ENCODE data around the gene MOGAT1. TPM values are rescaled to one million over a fixed set of nuclear protein-coding genes. Genes with fewer than 3 reads are reported as not detected.
A peak's percentile ranks its signal among the peaks of the same experiment; 100 is the strongest.

The MOGAT1 gene
- total and polyA plus RNA-seq, 2 of the 13 experiments (the other 11 are each of a cell fraction or from before 2014, with no cell fraction given) = 0.98 to 4.3 TPM

GRCh38 chr2:222733846-222734702 is 62.6 kb downstream of the MOGAT1 start (continued):
- TF ChIP-seq ZNF256 (CRISPR knock-in tag; conservative IDR thresholded peaks at IDR 0.05) = no peak
- TF ChIP-seq ZNF251 (CRISPR knock-in tag; IDR thresholded peaks at IDR 0.05) = no peak
- TF ChIP-seq HNF4G (IDR thresholded peaks at IDR 0.05; ENCODE audit: borderline replicate concordance, low read depth, low read length) = peak; percentile 92
- TF ChIP-seq HNF4G (CRISPR knock-in tag; IDR thresholded peaks at IDR 0.05; ENCODE audit: borderline replicate concordance, low read depth) = peak; percentile 70; the same call in 1 of the 2 replicates
- TF ChIP-seq THRA (CRISPR knock-in tag; IDR thresholded peaks at IDR 0.05; ENCODE audit: borderline replicate concordance) = peak; percentile 89
- peak; percentile 71; the same call in 1 of the 2 replicates for TF ChIP-seq BORCS8-MEF2B (CRISPR knock-in tag; IDR thresholded peaks at IDR 0.05)
- TF ChIP-seq ZNF674 (CRISPR knock-in tag; IDR thresholded peaks at IDR 0.05; ENCODE audit: low read depth) = no peak
- TF ChIP-seq PRDM15 (CRISPR knock-in tag; IDR thresholded peaks at IDR 0.05) = no peak
- no peak for TF ChIP-seq ZNF160 (CRISPR knock-in tag; IDR thresholded peaks at IDR 0.05)
- TF ChIP-seq ZNF407 (CRISPR knock-in tag; IDR thresholded peaks at IDR 0.05; ENCODE audit: not compliant biosample characterization) = no peak
- TF ChIP-seq USF2 (IDR thresholded peaks at IDR 0.05; ENCODE audit: low read depth, low read length) = no peak
- TF ChIP-seq USF2 (CRISPR knock-in tag; IDR thresholded peaks at IDR 0.05; ENCODE audit: borderline replicate concordance) = no peak

All from HepG2 (cell line).